ENCODE data around the gene EIF4B.
A peak's percentile ranks its signal among the peaks of the same experiment; 100 is the strongest.
"Not testable (repeated sequence)": the region's sequence is repeated elsewhere in the genome, so short reads cannot be mapped to it uniquely, and the experiment has no call there.

The EIF4B gene

DNA sequence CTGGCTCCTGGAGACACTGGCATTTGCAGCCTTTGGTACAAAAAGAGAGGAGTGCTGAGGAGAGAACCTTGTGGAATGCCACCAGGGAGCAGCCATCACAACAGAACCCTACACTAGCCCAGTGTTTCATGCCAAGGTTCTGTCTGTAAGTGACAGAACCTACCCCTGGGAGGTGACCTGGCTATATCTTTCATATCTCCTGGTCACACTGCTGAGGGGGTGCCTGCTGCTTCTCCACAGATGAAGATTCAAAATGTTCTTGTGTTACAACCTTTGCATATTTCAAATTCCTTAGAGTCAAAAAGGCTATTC lies 12.7 kb upstream of the EIF4B start:
- DNase-seq: no peak

DNA sequence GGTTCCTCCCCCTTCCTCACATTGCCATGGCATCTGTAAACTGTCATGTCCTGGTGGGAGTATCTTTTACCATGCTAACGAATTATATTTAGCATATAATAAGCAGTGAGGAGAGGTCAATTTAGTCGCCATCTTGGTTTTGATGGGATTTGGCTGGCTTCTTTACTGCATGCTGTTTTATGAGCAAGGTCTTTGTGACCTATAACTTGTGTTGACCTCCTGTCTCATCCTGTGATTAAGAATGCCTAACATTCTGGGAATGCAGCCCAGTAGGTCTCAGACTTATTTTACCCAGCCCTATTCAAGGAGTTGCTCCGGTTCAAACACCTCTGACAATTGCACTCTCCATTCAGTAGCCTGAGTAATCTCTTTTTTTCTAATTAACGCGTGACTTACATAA lies 2.1 kb upstream of the EIF4B start:
- DNase-seq: no peak

GRCh38 chr12:53004582-53004981 lies 1.7 kb upstream of the EIF4B start:
- DNase-seq: no peak

DNA sequence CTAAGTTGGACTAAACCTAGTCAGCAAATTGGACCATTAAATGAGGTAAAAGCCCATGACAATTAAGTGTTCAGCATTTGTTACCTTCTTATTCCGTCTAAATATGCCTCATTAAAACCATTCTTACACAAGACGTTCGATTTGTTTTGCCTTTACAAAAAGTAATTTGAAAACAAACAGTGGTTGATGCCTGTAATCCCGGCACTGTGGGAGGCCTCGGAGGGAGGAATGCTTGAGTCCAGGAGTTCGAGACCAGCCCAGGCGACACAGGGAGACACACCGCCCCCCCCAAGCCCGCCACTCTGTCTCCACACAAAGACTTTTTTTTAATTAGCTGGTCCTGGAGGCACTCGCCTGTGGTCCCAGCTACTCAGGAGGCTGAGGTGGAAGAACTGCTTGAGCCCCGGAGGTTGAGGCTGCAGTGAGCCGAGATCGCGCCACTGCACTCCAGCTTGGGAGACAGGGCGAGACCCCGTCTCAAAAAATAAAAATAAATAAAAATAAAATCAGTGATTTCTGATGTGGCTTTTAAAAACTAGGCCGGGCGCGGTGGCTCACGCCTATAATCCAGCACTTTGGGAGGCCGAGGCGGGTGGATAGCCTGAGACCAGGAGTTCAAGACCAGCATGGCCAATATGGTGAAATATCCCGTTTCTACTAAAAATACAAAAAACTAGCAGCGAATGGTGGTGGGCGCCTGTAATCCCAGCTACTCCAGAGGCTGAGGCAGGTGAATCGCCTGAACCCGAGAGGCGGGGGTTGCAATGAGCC lies 856 bp upstream of the EIF4B start:
- peak; percentile 15 for DNase-seq

- DNase-seq: peak; percentile 84
Observed at GRCh38 chr12:53006810-53007309, 604 bp downstream of the EIF4B start.

DNA sequence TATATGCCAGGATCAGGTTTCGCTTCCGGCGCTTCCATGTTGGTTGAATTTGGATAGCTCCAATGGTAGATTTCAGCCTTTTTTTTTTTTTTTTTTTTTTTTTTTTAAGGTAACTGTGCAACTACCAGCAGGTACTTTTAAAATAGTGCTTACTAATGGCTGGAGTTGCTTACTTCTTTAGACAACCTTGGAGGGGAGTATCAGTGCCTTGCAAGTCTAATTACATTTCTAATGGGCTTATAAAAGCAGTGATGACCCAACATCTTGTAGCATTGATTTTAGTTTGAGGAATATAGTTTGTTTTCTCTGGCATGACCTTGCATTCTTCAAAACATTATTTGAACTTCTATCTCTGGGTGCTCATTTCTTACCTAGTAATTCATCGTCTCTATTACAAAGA lies 1.1 kb downstream of the EIF4B start:
- no peak for DNase-seq

DNA sequence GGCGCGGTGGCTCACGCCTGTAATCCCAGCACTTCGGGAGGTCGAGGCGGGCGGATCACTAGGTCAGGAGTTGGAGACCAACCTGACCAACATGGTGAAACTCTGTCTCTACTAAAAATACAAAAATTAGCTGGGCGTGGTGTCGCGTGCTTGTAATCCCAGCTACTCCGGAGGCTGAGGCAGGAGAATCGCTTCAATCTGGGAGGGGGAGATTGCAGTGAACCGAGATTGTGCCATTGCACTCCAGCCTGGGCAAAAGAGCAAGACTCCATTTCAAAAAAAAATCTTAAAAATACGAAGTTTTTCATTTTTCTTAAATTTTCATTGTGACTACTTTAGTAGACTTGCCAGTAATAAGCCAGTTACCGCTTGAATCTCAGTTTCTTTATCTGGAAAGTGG lies 2.5 kb downstream of the EIF4B start:
- not testable (repeated sequence) for DNase-seq

DNA sequence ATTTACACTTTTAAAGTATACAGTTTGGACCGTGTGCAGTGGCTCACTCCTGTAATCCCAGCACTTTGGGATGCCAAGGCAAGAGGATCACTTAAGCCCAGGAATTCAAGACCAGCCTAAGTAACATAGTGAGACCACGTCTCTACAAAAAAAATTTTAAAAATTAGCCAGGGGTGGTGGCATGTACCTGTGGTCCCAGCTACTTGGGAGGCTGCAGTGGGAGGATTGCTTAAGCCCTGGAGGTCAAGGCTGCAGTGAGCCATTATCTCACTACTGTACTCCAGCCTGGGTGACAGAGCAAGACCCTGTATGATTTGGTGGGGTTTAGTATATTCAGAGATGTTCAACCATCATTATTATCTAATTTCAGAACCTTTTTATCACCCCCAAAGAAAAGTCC lies 4.7 kb downstream of the EIF4B start:
- DNase-seq: no peak

- no peak for DNase-seq
Observed at GRCh38 chr12:53011889-53012288, 5.6 kb downstream of the EIF4B start.

- no peak for DNase-seq
Observed at GRCh38 chr12:53012928-53013327, 6.7 kb downstream of the EIF4B start.

DNA sequence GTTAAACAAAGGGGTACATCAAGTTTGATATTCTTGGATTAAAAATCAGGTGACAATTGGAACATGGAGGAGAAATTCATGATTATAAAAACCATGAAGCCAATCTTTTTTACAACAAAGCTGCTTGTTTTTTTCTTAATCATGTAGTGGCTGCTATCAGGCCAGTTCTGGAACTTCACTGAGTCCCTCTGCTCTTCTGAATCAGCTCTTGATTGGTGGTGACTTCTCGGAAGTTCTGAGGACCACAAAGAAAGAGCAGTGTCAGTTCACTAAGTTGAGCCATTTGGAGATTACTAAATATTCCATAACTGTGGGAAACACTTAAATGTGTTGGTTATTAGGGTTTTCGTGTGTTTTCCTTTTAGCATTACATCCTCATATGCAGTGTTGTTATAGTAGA lies 8.5 kb downstream of the EIF4B start:
- no peak for DNase-seq

DNA sequence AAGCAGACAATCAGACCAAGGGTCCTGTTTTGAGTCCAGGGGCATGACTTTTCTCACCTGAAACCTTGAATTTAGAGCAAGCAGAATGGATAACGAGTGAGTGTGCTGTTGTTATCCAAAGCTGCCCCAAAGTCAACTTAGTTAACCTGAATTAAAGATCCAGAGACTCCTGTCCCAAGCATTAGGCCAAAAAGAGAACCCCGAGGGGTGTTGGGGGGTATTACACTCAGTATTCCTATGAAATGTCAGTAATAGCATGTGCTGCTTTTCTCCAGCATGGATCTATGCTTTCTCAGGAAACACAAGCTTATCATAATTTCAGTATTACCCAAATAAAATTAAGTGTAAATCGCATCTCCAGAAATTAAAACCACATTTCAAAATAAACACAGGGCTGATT lies 19.0 kb downstream of the EIF4B start:
- no peak for DNase-seq

- not testable (repeated sequence) for DNase-seq
Observed at GRCh38 chr12:53027014-53027413, 20.8 kb downstream of the EIF4B start.

- DNase-seq: no peak
Observed at GRCh38 chr12:53031616-53032015, 25.4 kb downstream of the EIF4B start.

DNA sequence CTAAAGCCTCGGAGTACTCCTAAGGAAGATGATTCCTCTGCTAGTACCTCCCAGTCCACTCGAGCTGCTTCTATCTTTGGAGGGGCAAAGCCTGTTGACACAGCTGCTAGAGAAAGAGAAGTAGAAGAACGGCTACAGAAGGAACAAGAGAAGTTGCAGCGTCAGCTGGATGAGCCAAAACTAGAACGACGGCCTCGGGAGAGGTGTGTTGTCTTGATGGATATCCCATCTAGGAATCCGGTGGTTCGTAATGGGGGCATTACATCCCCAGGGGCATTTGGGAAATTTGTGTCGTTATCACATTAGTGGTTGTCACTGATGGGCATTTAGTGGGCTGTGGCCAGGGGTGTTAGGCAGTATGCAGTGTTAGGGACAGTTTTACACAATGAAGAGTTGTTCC lies 27.6 kb downstream of the EIF4B start:
- DNase-seq: not testable (repeated sequence)

DNA sequence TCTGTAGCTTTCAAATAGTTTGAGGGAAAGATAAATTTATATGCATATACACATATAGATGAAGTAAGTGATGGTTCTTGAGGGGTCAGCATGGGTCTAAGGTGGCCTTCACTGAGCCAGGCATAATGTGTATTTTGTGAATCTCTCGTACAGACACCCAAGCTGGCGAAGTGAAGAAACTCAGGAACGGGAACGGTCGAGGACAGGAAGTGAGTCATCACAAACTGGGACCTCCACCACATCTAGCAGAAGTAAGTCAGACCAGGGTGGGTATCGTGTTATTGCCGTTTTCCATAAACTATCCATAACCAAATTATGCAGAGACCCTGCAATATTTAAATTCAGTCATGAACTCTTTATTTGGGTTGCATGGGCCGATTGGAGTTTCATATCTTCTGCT lies 28.2 kb downstream of the EIF4B start:
- DNase-seq: no peak

GRCh38 chr12:53036802-53037201 lies 30.5 kb downstream of the EIF4B start:
- no peak for DNase-seq

DNA sequence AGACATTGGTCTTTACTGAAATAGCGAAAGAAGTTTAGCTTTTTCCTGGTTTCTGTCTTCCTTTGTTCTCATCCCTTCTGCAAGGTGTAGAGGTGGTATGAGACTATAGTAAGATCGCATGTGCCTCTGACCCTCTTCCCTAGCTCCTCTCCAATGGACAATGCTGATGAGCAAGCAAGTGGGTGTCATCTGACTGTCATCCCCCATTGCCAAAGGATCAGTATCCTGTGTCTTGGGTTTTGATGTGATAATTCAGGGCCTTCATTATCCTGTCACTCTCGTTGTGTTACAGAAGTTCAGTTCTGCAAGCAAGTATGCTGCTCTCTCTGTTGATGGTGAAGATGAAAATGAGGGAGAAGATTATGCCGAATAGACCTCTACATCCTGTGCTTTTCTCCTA lies 33.6 kb downstream of the EIF4B start:
- DNase-seq: no peak

- DNase-seq: no peak
Observed at GRCh38 chr12:53042607-53043454, 36.6 kb downstream of the EIF4B start.

DNA sequence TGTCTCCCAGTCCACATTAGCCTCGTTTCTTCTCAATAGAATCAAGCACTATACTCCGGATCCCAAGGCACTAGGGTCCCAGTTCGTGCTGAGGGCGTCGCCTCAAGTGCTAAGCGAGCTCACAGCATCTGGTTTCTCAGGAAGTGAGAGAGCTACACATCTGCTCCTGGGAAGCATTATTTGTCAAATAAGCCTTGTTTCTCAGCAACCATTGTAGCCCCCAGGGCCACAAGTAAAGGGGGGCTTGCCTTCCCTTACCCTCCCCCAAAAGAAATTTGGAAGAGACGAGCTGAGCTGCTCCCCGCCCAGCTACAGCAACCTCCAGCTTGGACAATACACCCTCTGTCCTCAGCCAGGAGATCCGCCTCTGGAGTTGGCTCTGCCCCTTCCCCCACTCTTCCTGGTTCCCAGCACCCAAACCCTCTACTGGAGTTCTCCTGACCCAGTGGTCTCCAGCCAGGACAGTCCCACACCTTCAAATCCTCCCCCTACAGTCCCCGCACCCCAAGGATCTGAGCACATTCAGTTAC lies 37.9 kb downstream of the EIF4B start:
- peak; percentile 27 for DNase-seq

GRCh38 chr12:53044896-53045695 lies 38.8 kb downstream of the EIF4B start:
- no peak for DNase-seq

- no peak for DNase-seq
Observed at GRCh38 chr12:53045696-53046045, 39.4 kb downstream of the EIF4B start.

- peak; percentile 81 for DNase-seq
Observed at GRCh38 chr12:53046655-53047220, 40.5 kb downstream of the EIF4B start.

Data from NCI-H510A treated with DMSO at 0.1 percent for 48 hours (cell line).